ENCODE results near the gene UBE2H.
"Not testable (repeated sequence)": the region's sequence is repeated elsewhere in the genome, so short reads cannot be mapped to it uniquely, and the experiment has no call there.

UBE2H gene

GRCh38 chr7:129870668-129871067, 82.1 kb downstream of the UBE2H start:
- TF ChIP-seq CTCF (conservative IDR thresholded peaks at IDR 0.05; ENCODE audit: control insufficient read depth, insufficient read depth, low read depth, low read length) = no peak
- H3K4me3 ChIP-seq (ENCODE audit: control insufficient read depth, low read depth, low read length) = no peak overlapping the region
- DNase-seq (ENCODE audit: low read depth) = no peak

- no peak overlapping the region for H3K4me3 ChIP-seq (ENCODE audit: control insufficient read depth, low read depth, low read length)
- no peak for TF ChIP-seq CTCF (conservative IDR thresholded peaks at IDR 0.05; ENCODE audit: control insufficient read depth, insufficient read depth, low read depth, low read length)
- DNase-seq (ENCODE audit: low read depth) = no peak
These were observed 86.5 kb downstream of the UBE2H start for GRCh38 chr7:129866251-129866650.

GRCh38 chr7:129865925-129866201, 86.9 kb downstream of the UBE2H start:
- no peak for TF ChIP-seq CTCF (conservative IDR thresholded peaks at IDR 0.05; ENCODE audit: control insufficient read depth, insufficient read depth, low read depth, low read length)

GRCh38 chr7:129865093-129865924, 87.5 kb downstream of the UBE2H start:
- no peak for DNase-seq (ENCODE audit: low read depth)
- H3K4me3 ChIP-seq (ENCODE audit: control insufficient read depth, low read depth, low read length) = no peak overlapping the region
- no peak for TF ChIP-seq CTCF (conservative IDR thresholded peaks at IDR 0.05; ENCODE audit: control insufficient read depth, insufficient read depth, low read depth, low read length)

More at GRCh38 chr7:129865925-129866201, 86.9 kb downstream of the UBE2H start:
- H3K4me3 ChIP-seq (ENCODE audit: control insufficient read depth, low read depth, low read length) = no peak overlapping the region
- no peak for DNase-seq (ENCODE audit: low read depth)

GRCh38 chr7:129864676-129865075, 88.1 kb downstream of the UBE2H start:
- H3K4me3 ChIP-seq (ENCODE audit: control insufficient read depth, low read depth, low read length); DNase-seq (ENCODE audit: low read depth): not testable (repeated sequence)

- peak; percentile 37 for DNase-seq (ENCODE audit: low read depth)
- TF ChIP-seq CTCF (conservative IDR thresholded peaks at IDR 0.05; ENCODE audit: control insufficient read depth, insufficient read depth, low read depth, low read length) = no peak
- H3K4me3 ChIP-seq (ENCODE audit: control insufficient read depth, low read depth, low read length) = no peak overlapping the region
These were observed 88.7 kb downstream of the UBE2H start for GRCh38 chr7:129864042-129864441.

- no peak for TF ChIP-seq CTCF (conservative IDR thresholded peaks at IDR 0.05; ENCODE audit: control insufficient read depth, insufficient read depth, low read depth, low read length)
- no peak for DNase-seq (ENCODE audit: low read depth)
- no peak overlapping the region for H3K4me3 ChIP-seq (ENCODE audit: control insufficient read depth, low read depth, low read length)
These were observed 90.1 kb downstream of the UBE2H start for GRCh38 chr7:129862682-129863081.

- not testable (repeated sequence) for H3K4me3 ChIP-seq (ENCODE audit: control insufficient read depth, low read depth, low read length); DNase-seq (ENCODE audit: low read depth)
These were observed 92.0 kb downstream of the UBE2H start for GRCh38 chr7:129860784-129861183.

All from fibroblast of mammary gland (primary cell).